NCI-H748 (cell line): Measurements from ENCODE around the gene ZC3H12A.
A peak's percentile ranks its signal among the peaks of the same experiment; 100 is the strongest.
"Not testable (repeated sequence)": the region's sequence is repeated elsewhere in the genome, so short reads cannot be mapped to it uniquely, and the experiment has no call there.

Experiments used
- DNase-seq: peaks from one replicate; lab custom pipeline; 2025; ENCODE audit not compliant: unreplicated experiment; lab: John Stamatoyannopoulos, UW

Gene ZC3H12A

GRCh38 chr1:37498872-37499617 lies 24.7 kb downstream of the ZC3H12A start:
- DNase-seq, result no peak

GRCh38 chr1:37501661-37502060 lies 27.3 kb downstream of the ZC3H12A start:
- no peak for DNase-seq

- DNase-seq, result no peak
Observed at GRCh38 chr1:37502104-37502503, 27.7 kb downstream of the ZC3H12A start.

GRCh38 chr1:37502791-37503190 lies 28.4 kb downstream of the ZC3H12A start:
- DNase-seq, result not testable (repeated sequence)

- DNase-seq, result no peak
Observed at GRCh38 chr1:37506740-37507139, 32.4 kb downstream of the ZC3H12A start.

GRCh38 chr1:37509181-37509580 lies 34.8 kb downstream of the ZC3H12A start:
- no peak for DNase-seq

- DNase-seq, result peak; percentile 76
Observed at GRCh38 chr1:37513795-37514349, 39.5 kb downstream of the ZC3H12A start.

GRCh38 chr1:37514350-37515184 lies 40.2 kb downstream of the ZC3H12A start, which contains the start of gene MEAF6:
Gene MEAF6 (minus strand): TSS chr1:37514766. CDS start chr1:37514746, 20 bp downstream.
- peak; percentile 84 for DNase-seq

GRCh38 chr1:37515185-37516034 lies 41.0 kb downstream of the ZC3H12A start:
- DNase-seq, result no peak

GRCh38 chr1:37517569-37517968 lies 43.2 kb downstream of the ZC3H12A start:
- DNase-seq, result no peak

GRCh38 chr1:37518241-37518640 lies 43.9 kb downstream of the ZC3H12A start:
- not testable (repeated sequence) for DNase-seq

- DNase-seq, result not testable (repeated sequence)
Observed at GRCh38 chr1:37518929-37519328, 44.5 kb downstream of the ZC3H12A start.

GRCh38 chr1:37519613-37520012 lies 45.2 kb downstream of the ZC3H12A start:
- no peak for DNase-seq

GRCh38 chr1:37529888-37530287 lies 55.5 kb downstream of the ZC3H12A start:
- DNase-seq, result not testable (repeated sequence)

- DNase-seq, result not testable (repeated sequence)
Observed at GRCh38 chr1:37532418-37533156, 58.2 kb downstream of the ZC3H12A start.

GRCh38 chr1:37533317-37534093 lies 59.1 kb downstream of the ZC3H12A start:
- no peak for DNase-seq
